ENCODE data around the gene PKMYT1.

Gene PKMYT1

GRCh38 chr16:3000540-3000939 lies 20.3 kb upstream of the PKMYT1 start:
- H3K36me3 ChIP-seq (ENCODE audit: control insufficient read depth, low read length): no peaks in the 10 kb centered on the region
- H4K20me1 ChIP-seq (ENCODE audit: control insufficient read depth, insufficient read depth, low read depth, low read length): no peaks in the 10 kb centered on the region
- H3K27me3 ChIP-seq (ENCODE audit: control insufficient read depth, low read length): peaks cover 38% of the 10 kb centered on the region
- no peaks in the 10 kb centered on the region for H3F3A ChIP-seq (ENCODE audit: control insufficient read depth, insufficient read depth)
- no peak for TF ChIP-seq CTCF (IDR thresholded peaks at IDR 0.05; ENCODE audit: low read depth, low read length, poor library complexity, severe bottlenecking)
- TF ChIP-seq EZH2phosphoT487 (IDR thresholded peaks at IDR 0.05; ENCODE audit: borderline replicate concordance, low read length): no peak
- H3K79me2 ChIP-seq (ENCODE audit: control insufficient read depth, low read length): no peaks in the 10 kb centered on the region
- no peaks in the 10 kb centered on the region for H3K9me3 ChIP-seq (ENCODE audit: control insufficient read depth, insufficient read depth, low read length)
- H3K9me2 ChIP-seq (replicated peaks; ENCODE audit: control insufficient read depth, low read length): no peaks in the 10 kb centered on the region
- no peak overlapping the region for H3K4me3 ChIP-seq (ENCODE audit: low read length)
- H3K27ac ChIP-seq (ENCODE audit: low read depth, low read length): no peak overlapping the region
- H3K4me1 ChIP-seq (ENCODE audit: control insufficient read depth, low read length): peaks cover 4% of the 10 kb centered on the region; the same call in 1 of the 2 replicates
- H3K4me2 ChIP-seq (ENCODE audit: low read length): no peak overlapping the region

DNA sequence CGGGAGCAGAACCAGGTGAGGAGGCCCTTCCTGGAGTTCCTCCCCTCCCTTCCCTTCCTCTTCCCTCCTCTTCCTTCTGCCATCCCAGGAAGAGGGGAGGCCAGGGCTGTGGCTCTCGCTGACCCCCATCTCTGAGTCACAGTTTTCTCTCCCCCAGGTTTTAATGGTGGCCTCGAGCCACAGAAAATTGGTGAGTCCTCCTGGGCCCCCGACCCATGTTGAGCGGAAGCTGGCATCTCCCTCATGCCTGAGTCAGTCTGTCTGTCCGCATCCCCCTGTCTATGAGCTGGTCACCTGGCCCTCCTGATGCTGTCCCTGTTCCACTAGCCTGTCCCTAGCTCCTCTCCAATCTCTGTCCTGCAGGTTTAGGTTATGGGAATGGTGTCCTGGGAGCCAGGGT lies 19.7 kb upstream of the PKMYT1 start:
- H3K4me1 ChIP-seq (ENCODE audit: control insufficient read depth, low read length): peaks cover 3% of the 10 kb centered on the region; the same call in 1 of the 2 replicates
- peaks cover 36% of the 10 kb centered on the region for H3K27me3 ChIP-seq (ENCODE audit: control insufficient read depth, low read length)
- no peaks in the 10 kb centered on the region for H3K9me3 ChIP-seq (ENCODE audit: control insufficient read depth, insufficient read depth, low read length)
- H4K20me1 ChIP-seq (ENCODE audit: control insufficient read depth, insufficient read depth, low read depth, low read length): no peaks in the 10 kb centered on the region
- no peak overlapping the region for H3K27ac ChIP-seq (ENCODE audit: low read depth, low read length)
- H3F3A ChIP-seq (ENCODE audit: control insufficient read depth, insufficient read depth): no peaks in the 10 kb centered on the region
- no peak overlapping the region for H3K4me2 ChIP-seq (ENCODE audit: low read length)
- H3K9me2 ChIP-seq (replicated peaks; ENCODE audit: control insufficient read depth, low read length): no peaks in the 10 kb centered on the region
- TF ChIP-seq EZH2phosphoT487 (IDR thresholded peaks at IDR 0.05; ENCODE audit: borderline replicate concordance, low read length): no peak
- no peak for TF ChIP-seq CTCF (IDR thresholded peaks at IDR 0.05; ENCODE audit: low read depth, low read length, poor library complexity, severe bottlenecking)
- H3K36me3 ChIP-seq (ENCODE audit: control insufficient read depth, low read length): no peaks in the 10 kb centered on the region
- H3K79me2 ChIP-seq (ENCODE audit: control insufficient read depth, low read length): no peaks in the 10 kb centered on the region
- H3K4me3 ChIP-seq (ENCODE audit: low read length): no peak overlapping the region

- no peaks in the 10 kb centered on the region for H3K36me3 ChIP-seq (ENCODE audit: control insufficient read depth, low read length)
- H3K9me3 ChIP-seq (ENCODE audit: control insufficient read depth, insufficient read depth, low read length): no peaks in the 10 kb centered on the region
- H3K9me2 ChIP-seq (replicated peaks; ENCODE audit: control insufficient read depth, low read length): no peaks in the 10 kb centered on the region
- H3K27ac ChIP-seq (ENCODE audit: low read depth, low read length): no peak overlapping the region
- H3F3A ChIP-seq (ENCODE audit: control insufficient read depth, insufficient read depth): no peaks in the 10 kb centered on the region
- H3K4me1 ChIP-seq (ENCODE audit: control insufficient read depth, low read length): no peaks in the 10 kb centered on the region
- H4K20me1 ChIP-seq (ENCODE audit: control insufficient read depth, insufficient read depth, low read depth, low read length): no peaks in the 10 kb centered on the region
- H3K4me2 ChIP-seq (ENCODE audit: low read length): no peak overlapping the region
- no peak overlapping the region for H3K4me3 ChIP-seq (ENCODE audit: low read length)
- TF ChIP-seq EZH2phosphoT487 (IDR thresholded peaks at IDR 0.05; ENCODE audit: borderline replicate concordance, low read length) (no peak), CTCF (IDR thresholded peaks at IDR 0.05; ENCODE audit: low read depth, low read length, poor library complexity, severe bottlenecking) (no peak)
- H3K79me2 ChIP-seq (ENCODE audit: control insufficient read depth, low read length): no peaks in the 10 kb centered on the region
- H3K27me3 ChIP-seq (ENCODE audit: control insufficient read depth, low read length): peaks cover 36% of the 10 kb centered on the region
Measured at GRCh38 chr16:2996298-2996697, 16.1 kb upstream of the PKMYT1 start.

Measured in DOHH2 (cell line).